Mammary epithelial cell (primary cell): Measurements from ENCODE around the gene LIN37.

Experiments
- EZH2 ChIP-seq: IDR thresholded peaks from 2 replicates; pipeline ENCODE4 v1.6.1; 2012; ENCODE audit warnings: low read length, inconsistent platforms, borderline replicate concordance
- TF ChIP-seq, protein P1 (sequence below), 2 donors: IDR thresholded peaks in 1 of 2; conservative IDR thresholded peaks in 1 of 2; 2 replicates each; pipeline ENCODE4 v1.5.1; 2011 to 2012; ENCODE audit warnings: inconsistent platforms in 2 of 2, low read length in 2 of 2, mild to moderate bottlenecking in 2 of 2, control low read depth in 1 of 2, low read depth in 1 of 2; ENCODE audit not compliant: insufficient read depth in 1 of 2; ENCODE audit errors: extremely low read depth in 1 of 2

DNA sequence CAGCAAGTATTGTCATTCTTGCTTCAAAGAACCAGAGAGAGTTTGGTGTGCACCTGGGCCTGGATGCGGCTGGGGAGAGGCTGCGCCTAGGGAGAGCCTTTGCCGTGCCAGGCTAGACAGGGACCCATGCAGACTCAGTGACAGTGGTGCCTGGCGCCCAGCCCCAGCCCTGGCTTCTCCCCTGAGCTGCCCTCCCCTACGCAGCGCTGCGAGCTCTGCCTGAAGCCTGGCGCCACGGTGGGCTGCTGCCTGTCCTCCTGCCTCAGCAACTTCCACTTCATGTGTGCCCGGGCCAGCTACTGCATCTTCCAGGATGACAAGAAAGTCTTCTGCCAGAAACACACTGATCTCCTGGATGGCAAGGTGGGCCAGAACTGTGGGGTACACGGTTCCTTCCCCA lies 18.6 kb upstream of the LIN37 start:
- no peak for TF ChIP-seq EZH2
- TF ChIP-seq, protein P1, sequence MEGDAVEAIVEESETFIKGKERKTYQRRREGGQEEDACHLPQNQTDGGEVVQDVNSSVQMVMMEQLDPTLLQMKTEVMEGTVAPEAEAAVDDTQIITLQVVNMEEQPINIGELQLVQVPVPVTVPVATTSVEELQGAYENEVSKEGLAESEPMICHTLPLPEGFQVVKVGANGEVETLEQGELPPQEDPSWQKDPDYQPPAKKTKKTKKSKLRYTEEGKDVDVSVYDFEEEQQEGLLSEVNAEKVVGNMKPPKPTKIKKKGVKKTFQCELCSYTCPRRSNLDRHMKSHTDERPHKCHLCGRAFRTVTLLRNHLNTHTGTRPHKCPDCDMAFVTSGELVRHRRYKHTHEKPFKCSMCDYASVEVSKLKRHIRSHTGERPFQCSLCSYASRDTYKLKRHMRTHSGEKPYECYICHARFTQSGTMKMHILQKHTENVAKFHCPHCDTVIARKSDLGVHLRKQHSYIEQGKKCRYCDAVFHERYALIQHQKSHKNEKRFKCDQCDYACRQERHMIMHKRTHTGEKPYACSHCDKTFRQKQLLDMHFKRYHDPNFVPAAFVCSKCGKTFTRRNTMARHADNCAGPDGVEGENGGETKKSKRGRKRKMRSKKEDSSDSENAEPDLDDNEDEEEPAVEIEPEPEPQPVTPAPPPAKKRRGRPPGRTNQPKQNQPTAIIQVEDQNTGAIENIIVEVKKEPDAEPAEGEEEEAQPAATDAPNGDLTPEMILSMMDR (conservative IDR thresholded peaks at IDR 0.05 in 1 of 2, IDR thresholded peaks at IDR 0.05 in 1 of 2; ENCODE audit: extremely low read depth in 1 of 2, insufficient read depth in 1 of 2, low read depth in 1 of 2, low read length in 2 of 2): no peak
